A549 (cell line): ENCODE measurements around the gene RARB.

Source experiments
- CEBPB ChIP-seq, 2 experiments: fragments of >200 bp in 1 of 2; sonication (Bioruptor Twin) in 1 of 2; formaldehyde crosslinking in 1 of 2; IDR thresholded peaks; 2 replicates each; pipeline ENCODE4 v1.6.1; 2012 to 2016
- ESRRA ChIP-seq: fragments of 150-350 bp; IDR thresholded peaks from 2 replicates; pipeline ENCODE4 v1.6.1; 2014; ENCODE audit warnings: mild to moderate bottlenecking, low read length, borderline replicate concordance
- MAX ChIP-seq: IDR thresholded peaks from 2 replicates; pipeline ENCODE4 v1.6.1; 2012
- NFE2L2 ChIP-seq: fragments of 150-350 bp; conservative IDR thresholded peaks from 2 replicates; pipeline ENCODE4 v1.6.1; 2014; ENCODE audit warnings: low read length
- POLR2A ChIP-seq: IDR thresholded peaks from 2 replicates; pipeline ENCODE4 v1.6.1; 2012; ENCODE audit warnings: mild to moderate bottlenecking, low read length
- REST ChIP-seq: fragments of 200-600 bp; sonication (generic); IDR thresholded peaks from 2 replicates; pipeline ENCODE4 v1.6.1; 2016; ENCODE audit warnings: antibody characterized with exemption, mild to moderate bottlenecking, moderate library complexity
- ZFP36 ChIP-seq: fragments of 450-650 bp; IDR thresholded peaks from 2 replicates; pipeline ENCODE4 v1.6.1; 2014; ENCODE audit warnings: borderline replicate concordance; ENCODE audit not compliant: partially characterized antibody
- TF ChIP-seq, protein P1 (sequence below): fragments of >200 bp; sonication (Bioruptor Twin); formaldehyde crosslinking; IDR thresholded peaks from 3 replicates; pipeline ENCODE4 v1.5.1; 2016

- no peak for TF ChIP-seq REST
- no peak for TF ChIP-seq NFE2L2
- TF ChIP-seq, protein P1, sequence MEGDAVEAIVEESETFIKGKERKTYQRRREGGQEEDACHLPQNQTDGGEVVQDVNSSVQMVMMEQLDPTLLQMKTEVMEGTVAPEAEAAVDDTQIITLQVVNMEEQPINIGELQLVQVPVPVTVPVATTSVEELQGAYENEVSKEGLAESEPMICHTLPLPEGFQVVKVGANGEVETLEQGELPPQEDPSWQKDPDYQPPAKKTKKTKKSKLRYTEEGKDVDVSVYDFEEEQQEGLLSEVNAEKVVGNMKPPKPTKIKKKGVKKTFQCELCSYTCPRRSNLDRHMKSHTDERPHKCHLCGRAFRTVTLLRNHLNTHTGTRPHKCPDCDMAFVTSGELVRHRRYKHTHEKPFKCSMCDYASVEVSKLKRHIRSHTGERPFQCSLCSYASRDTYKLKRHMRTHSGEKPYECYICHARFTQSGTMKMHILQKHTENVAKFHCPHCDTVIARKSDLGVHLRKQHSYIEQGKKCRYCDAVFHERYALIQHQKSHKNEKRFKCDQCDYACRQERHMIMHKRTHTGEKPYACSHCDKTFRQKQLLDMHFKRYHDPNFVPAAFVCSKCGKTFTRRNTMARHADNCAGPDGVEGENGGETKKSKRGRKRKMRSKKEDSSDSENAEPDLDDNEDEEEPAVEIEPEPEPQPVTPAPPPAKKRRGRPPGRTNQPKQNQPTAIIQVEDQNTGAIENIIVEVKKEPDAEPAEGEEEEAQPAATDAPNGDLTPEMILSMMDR: peak; percentile 84
- TF ChIP-seq CEBPB (IDR thresholded peaks at IDR 0.05): no peak
- TF ChIP-seq ZFP36: no peak
- TF ChIP-seq POLR2A: no peak
- TF ChIP-seq ESRRA: no peak
- no peak for TF ChIP-seq MAX
Measured at GRCh38 chr3:25594007-25594502, 166.0 kb downstream of the RARB start.
